Right lobe of liver (tissue), 4 donors: ENCODE measurements around the gene ZBTB12.

Experiments
- POLR2A ChIP-seq: fragments of 450-650 bp; IDR thresholded peaks from one replicate; pipeline ENCODE4 v1.6.1; 2017; ENCODE audit warnings: antibody characterized with exemption, mild to moderate bottlenecking
- TF ChIP-seq, protein P1 (sequence below), 4 donors: fragments of 200-600 bp in 3 of 4; fragments of 450-650 bp in 1 of 4; IDR thresholded peaks; one replicate each; pipeline versions ENCODE4 v1.5.1 to v1.8.0; 2016 to 2022; ENCODE audit warnings: antibody characterized with exemption in 4 of 4, mild to moderate bottlenecking in 2 of 4
- donor health status: DM: no; HTN: no; CAD: no.
- donor health status: DM: no; HTN: no; CAD: no.
- donor health status: DM: no; HTN: yes; CAD: no.

DNA sequence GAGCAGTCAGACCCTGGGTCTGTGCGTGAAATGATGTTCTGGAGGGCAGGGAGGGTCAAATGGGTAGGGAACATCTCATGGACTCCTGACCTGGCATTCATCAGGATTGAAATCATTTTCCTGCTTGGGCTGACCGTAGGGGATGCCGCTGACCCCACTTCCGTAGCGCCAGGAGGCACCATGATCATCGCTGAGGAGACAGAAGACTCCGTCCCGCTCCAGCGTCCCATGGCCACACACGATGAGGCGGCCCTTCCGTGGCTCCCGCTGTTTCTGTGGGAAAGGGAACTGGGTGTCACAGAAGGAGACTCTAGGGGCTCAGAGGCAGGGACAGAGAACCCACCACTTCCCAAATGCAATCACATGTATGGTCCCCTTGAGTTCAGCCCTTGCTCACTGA, 41.5 kb downstream of the ZBTB12 start:
- TF ChIP-seq, protein P1, sequence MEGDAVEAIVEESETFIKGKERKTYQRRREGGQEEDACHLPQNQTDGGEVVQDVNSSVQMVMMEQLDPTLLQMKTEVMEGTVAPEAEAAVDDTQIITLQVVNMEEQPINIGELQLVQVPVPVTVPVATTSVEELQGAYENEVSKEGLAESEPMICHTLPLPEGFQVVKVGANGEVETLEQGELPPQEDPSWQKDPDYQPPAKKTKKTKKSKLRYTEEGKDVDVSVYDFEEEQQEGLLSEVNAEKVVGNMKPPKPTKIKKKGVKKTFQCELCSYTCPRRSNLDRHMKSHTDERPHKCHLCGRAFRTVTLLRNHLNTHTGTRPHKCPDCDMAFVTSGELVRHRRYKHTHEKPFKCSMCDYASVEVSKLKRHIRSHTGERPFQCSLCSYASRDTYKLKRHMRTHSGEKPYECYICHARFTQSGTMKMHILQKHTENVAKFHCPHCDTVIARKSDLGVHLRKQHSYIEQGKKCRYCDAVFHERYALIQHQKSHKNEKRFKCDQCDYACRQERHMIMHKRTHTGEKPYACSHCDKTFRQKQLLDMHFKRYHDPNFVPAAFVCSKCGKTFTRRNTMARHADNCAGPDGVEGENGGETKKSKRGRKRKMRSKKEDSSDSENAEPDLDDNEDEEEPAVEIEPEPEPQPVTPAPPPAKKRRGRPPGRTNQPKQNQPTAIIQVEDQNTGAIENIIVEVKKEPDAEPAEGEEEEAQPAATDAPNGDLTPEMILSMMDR (IDR thresholded peaks at IDR 0.05): no peak
- no peak for TF ChIP-seq POLR2A
